GM12873 (cell line): ENCODE data around the gene ABCA1.

Experiments
- TF ChIP-seq, protein P1 (sequence below): IDR thresholded peaks from 2 replicates; pipeline ENCODE4 v1.5.1; 2012; ENCODE audit warnings: low read depth, mild to moderate bottlenecking, moderate library complexity, low read length, control low read depth; ENCODE audit not compliant: insufficient read depth; ENCODE audit errors: missing control alignments

Gene ABCA1

DNA sequence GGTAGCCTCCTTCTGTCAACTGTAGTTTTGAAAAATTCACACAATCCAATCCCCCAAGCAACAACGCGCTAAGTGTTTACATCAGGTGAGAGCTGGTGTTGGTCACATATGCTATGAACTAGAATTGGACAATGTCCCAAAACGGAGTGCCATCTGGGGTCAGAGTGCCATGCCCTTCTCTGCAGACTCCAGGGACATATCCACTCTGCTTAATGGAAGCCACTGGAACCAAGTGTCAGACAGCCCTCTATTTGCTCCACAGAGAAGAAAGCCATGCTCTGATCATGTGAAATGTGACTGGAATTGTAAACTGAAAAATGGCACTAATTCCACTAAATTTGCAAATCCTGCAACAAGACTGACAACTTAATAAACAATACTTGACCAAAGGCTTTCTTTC, 12.2 kb downstream of the ABCA1 start:
- TF ChIP-seq, protein P1, sequence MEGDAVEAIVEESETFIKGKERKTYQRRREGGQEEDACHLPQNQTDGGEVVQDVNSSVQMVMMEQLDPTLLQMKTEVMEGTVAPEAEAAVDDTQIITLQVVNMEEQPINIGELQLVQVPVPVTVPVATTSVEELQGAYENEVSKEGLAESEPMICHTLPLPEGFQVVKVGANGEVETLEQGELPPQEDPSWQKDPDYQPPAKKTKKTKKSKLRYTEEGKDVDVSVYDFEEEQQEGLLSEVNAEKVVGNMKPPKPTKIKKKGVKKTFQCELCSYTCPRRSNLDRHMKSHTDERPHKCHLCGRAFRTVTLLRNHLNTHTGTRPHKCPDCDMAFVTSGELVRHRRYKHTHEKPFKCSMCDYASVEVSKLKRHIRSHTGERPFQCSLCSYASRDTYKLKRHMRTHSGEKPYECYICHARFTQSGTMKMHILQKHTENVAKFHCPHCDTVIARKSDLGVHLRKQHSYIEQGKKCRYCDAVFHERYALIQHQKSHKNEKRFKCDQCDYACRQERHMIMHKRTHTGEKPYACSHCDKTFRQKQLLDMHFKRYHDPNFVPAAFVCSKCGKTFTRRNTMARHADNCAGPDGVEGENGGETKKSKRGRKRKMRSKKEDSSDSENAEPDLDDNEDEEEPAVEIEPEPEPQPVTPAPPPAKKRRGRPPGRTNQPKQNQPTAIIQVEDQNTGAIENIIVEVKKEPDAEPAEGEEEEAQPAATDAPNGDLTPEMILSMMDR, result no peak

GRCh38 chr9:104915049-104915448, 12.9 kb downstream of the ABCA1 start:
- TF ChIP-seq, protein P1, result no peak

- TF ChIP-seq, protein P1, result no peak
These were observed 13.5 kb downstream of the ABCA1 start for GRCh38 chr9:104914466-104914865.

GRCh38 chr9:104912606-104913005, 15.3 kb downstream of the ABCA1 start:
- TF ChIP-seq, protein P1, result no peak

- TF ChIP-seq, protein P1, result no peak
These were observed 16.8 kb downstream of the ABCA1 start for GRCh38 chr9:104911032-104911607.

DNA sequence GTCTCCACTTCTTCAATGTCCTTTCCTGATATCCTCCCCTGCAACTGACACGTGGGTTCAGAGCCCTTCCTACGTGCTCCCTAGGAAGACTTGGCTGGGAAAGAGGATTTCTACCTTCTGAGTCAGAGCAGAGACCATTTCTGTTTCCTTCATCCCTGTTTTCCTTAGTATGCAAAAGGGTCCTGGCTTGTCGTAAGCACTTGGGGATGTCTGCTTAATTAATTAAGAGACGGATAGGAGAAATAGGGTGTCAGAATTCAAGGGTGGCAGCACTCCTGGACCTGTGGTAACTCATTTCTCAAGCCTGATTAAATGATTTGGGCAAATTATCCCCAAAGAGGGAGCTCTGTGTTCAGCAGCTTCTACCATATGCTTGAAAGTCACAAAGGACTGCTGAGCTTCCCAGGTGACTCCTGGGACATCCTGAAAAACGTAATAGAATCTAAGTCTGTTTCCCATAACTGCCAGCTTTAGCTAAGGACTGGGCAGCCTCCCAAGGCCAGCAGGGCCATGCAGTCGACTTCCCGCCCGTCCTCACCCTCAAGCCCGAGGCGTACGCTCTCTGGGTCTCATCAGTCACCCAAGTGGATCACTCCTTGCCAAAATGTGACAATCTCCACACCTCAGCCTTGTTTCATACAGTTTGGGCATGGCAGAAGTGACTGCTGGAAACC, 20.5 kb downstream of the ABCA1 start:
- TF ChIP-seq, protein P1, result no peak

DNA sequence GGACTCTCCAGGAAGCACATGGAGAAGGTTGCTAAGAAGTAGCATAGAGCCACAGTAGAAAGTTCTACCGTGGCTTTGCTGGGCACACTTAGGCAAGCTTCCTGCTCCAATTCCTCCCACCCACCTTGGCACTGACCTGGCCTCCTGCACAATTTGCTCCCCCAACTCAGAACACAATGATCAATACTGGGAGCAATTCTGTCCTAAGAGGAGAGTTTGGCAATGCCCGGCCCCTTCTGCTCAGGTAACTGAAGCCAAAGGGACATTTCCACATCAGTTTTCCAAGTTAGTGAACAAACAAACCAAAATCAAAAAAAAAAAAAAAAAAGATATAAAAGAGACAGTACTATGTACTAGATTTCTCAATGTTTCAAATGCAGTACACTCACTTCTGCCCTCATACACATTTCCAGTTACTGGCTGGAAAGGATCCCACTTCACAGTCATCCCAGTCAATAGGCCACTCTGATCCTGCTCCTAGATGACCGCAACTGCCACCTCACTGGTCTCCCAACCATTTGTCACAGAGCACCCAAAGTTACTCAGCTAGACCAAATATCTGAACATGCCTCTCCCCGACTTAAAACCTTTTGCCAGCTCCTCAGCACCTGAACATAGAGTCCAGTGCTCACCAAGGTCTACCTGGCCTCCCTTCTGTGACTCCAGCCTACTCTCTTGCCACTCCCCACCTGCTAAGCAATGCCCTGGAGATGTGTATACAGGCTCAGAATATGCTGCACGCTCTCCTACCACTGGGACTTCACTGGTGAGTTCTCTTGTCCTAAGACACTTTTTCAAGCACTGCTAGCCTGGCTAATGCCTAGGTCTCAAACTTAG, 21.3 kb downstream of the ABCA1 start:
- TF ChIP-seq, protein P1, result no peak
